GM21825 (cell line): ENCODE measurements around the gene REG1B.

Experiments used
- ATAC-seq: cut with Tn5 transposase; IDR thresholded peaks from one replicate; pipeline ENCODE4 v1.9.1; 2021; ENCODE audit warnings: mild to moderate bottlenecking, moderate library complexity; ENCODE audit not compliant: unreplicated experiment

Gene REG1B, protein sequence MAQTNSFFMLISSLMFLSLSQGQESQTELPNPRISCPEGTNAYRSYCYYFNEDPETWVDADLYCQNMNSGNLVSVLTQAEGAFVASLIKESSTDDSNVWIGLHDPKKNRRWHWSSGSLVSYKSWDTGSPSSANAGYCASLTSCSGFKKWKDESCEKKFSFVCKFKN

GRCh38 chr2:79087785-79088364 is at the start of gene REG1B:
Gene REG1B, minus strand, starts transcription at chr2:79087993. Its CDS starts 381 bp downstream, at chr2:79087612.
- ATAC-seq, result no peak

GRCh38 chr2:79131687-79132086 is 43.9 kb upstream of the REG1B start:
- ATAC-seq, result no peak

- no peak for ATAC-seq
Observed at GRCh38 chr2:79129804-79130203, 42.0 kb upstream of the REG1B start.

DNA sequence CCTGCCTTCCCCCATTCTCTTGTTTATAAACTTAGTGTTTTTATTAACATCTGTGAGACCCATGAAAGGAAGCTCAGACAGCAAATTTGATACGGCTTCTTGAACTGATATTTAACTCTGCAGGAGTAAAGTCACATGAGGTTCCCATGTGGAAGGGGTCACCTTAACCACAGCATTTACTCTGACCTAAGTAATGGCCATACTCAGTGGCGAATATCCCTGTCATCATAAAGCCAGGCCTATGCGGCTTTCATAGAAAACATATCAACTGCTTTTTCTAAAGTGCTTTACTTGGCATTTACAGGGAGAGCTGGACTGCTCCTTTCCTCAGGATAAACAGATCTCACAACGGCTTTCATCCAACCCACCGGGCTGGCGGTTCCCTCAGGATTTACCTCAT is 41.5 kb upstream of the REG1B start:
- ATAC-seq, result no peak

DNA sequence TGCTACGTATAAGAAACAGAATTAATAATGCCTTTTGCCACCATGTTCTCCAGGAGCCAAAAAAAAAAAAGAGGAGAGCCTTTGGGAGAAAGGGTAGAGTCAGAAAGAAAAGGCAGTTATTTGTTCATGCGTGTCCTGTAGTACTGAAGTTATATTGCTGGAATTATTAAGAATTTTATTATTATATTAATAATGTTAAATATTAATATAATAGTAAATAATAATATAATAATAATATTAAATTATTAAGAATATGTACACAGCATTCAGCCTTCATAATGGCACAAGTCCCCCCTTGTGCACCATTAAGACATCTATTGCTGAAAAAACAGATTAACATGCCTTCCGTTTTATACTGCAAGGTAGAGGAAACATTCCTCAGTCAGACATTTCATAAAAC is 40.6 kb upstream of the REG1B start:
- ATAC-seq, result no peak

GRCh38 chr2:79125721-79125985 is 37.9 kb upstream of the REG1B start:
- no peak for ATAC-seq

GRCh38 chr2:79124907-79125720 is 37.3 kb upstream of the REG1B start:
- ATAC-seq, result no peak

DNA sequence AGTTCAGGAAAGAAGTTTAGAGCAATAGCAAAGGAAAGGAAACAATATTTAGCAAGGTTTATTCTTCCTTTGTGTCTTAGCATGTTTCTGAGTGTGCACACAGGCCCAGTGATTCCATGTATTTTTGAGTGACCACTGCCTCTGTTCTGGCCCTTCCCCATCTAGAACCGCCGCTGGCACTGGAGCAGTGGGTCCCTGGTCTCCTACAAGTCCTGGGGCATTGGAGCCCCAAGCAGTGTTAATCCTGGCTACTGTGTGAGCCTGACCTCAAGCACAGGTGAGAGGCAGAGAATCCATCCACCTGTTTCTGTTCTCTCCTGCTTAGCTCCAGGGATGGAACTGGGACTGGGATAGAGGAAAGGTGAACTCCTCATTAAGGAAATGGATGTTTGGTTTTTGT is 34.9 kb upstream of the REG1B start:
- ATAC-seq, result no peak

DNA sequence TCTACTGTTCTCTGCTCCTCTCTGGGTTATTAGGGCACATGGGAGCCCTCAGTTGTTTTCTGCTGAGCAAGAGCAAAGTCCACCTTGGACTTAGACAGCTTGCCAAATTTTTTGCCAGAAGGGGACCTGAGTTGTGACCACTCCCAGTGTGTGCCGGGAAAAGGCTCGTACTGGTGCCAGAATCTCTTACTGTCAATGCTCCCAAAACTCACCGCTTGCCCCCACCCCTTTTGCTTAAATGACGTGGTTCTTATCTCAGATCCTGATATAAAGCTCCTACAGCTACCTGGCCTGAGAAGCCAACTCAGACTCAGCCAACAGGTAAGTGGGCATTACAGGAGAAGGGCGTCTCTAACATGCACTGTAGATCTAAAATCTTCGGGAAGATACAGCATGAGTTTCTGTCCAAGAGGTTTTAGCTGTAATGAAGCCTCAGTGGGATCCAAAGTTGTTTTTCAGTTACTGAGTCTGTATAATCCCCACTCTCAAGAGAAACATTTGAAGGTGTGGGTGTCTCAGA is 32.5 kb upstream of the REG1B start, which contains the start of gene REG1A:
Gene REG1A, plus strand, starts transcription at position 295 of the 520 bp plus-strand sequence. CDS start 374 bp downstream, outside the sequence.
- no peak for ATAC-seq

DNA sequence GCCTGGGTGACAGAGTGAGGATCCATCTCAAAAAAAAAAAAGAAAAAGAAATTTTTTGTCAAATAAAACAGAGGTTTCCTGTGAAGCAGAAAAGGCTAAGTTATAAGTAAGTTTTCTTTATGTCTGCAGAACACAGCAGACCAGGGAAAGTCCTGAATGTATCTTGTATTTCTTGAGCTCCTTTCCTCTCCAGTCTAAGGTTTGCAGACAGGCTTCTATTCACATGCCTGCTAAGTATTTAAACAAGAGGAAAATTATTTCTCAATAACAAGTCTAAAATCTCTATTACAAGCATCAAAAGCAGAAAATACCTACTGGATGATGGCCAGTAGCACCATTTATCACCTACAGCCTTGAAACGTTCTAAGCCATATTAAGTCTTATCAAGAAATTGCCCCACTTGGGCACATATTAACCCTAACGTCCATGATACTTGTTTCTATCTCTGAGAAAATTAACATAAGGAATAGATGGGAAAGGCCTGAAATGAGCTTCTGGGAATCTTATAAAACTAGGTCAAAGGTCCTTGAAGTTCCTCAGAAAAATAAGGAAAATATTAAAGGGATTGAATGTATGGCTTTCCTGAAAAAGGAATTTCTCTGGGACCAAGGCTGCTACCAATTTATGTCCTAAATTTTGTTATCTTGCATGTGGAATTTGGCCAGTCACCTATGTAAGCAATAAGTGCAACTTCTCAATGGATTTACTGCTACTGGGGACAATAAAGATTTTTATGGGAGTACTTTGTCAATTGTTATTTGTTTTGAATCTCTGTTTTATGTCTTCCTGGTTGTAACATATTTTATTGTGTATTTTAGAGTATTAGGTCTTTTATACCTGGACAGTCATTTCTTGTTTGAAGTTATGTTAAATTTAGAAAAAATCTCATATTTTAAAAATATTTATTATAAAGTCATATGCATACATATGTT is 29.5 kb upstream of the REG1B start:
- ATAC-seq, result no peak

DNA sequence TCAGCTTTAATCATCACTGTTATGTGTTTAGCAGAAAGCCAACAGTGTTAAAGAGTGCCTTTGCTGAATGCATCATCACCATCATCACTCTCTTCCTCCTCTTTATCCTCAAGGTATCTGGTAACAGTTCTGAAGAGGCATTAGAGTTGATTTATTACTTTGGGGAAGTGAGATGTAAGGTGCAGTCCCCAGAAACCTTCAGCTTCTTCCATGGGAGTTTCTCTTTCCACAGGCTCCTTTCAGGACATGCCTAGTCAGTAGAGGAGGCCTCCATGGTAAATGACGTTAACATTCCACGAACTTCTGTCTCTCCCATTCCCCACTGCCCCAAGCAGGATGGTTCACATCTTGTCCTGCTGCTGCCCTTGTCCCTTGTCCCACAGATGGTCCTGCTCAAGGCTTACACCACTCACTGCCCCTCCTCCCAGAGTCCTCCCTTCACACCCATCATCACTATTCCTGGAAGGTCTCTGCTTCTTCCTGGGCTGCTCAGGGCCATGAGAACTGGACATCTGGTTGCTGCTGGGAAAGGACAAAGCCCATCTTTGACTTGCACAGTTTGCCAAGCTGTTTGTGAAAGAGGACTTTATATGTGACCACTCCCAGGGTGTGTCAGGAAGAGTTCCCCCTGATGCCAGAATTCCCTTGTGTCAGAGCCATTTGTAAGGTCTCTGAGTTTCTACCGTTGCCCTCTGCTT is 27.2 kb upstream of the REG1B start:
- no peak for ATAC-seq

GRCh38 chr2:79112269-79112668 is 24.5 kb upstream of the REG1B start:
- no peak for ATAC-seq

DNA sequence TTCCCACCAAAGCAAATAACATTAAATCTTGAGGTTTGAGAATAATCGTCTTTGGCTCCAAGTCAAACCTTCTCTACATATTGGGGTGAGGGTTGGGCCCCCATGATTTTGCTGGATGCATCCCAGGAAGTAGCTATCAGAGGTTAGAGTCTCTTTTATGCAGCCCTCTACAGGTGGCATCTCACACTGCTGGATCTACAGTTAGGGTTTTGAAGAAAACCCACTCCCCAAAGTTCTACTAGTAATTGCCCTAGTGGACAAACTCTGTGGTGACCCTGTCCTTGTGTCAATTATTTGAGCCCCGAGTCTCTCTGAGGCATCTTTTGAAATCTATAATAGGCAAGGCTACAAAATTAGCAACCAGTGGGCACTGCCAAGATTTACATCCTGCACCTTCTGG is 17.5 kb upstream of the REG1B start:
- no peak for ATAC-seq

- ATAC-seq, result no peak
Observed at GRCh38 chr2:79103214-79103613, 15.4 kb upstream of the REG1B start.

- no peak for ATAC-seq
Observed at GRCh38 chr2:79101024-79101423, 13.2 kb upstream of the REG1B start.

- ATAC-seq, result no peak
Observed at GRCh38 chr2:79100285-79100684, 12.5 kb upstream of the REG1B start.

GRCh38 chr2:79099140-79099686 is 11.4 kb upstream of the REG1B start:
- ATAC-seq, result no peak

GRCh38 chr2:79097843-79098242 is 10.1 kb upstream of the REG1B start:
- ATAC-seq, result no peak

GRCh38 chr2:79090693-79091092 is 2.9 kb upstream of the REG1B start:
- no peak for ATAC-seq

DNA sequence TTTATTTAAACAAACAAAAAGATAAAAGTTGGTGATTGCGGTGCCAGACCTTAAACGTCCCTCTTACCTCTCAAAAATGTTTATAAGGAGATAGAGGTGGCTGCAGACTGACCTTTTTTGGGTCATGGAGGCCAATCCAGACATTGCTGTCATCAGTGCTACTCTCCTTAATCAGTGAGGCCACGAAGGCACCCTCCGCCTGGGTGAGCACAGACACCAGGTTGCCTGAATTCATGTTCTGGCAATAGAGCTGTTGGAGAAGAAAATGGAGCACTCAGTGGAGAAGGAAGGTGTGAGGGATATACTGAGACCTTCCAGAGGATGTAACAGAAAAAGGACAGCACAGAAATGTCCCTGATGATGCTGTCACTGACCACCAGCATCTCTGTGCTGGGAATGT is 1.5 kb downstream of the REG1B start:
- no peak for ATAC-seq
